CD4-positive, alpha-beta T cell (primary cell): ENCODE results near the gene CNKSR3. TPM values are rescaled to one million over a fixed set of nuclear protein-coding genes. Genes with fewer than 3 reads are reported as not detected.

Experiments
- ATAC-seq: fragments of 200-7000 bp; cut with Tn5 transposase; one replicate; pipeline ENCODE4 v1.10.0; 2022; ENCODE audit warnings: mild to moderate bottlenecking; ENCODE audit not compliant: poor library complexity
- CTCF ChIA-PET: fragments of 350-600 bp; sonication (Branson Sonifier 250); formaldehyde crosslinking; loops from one replicate; lab custom pipeline; 2021; ENCODE audit warnings: antibody characterized with exemption, inconsistent platforms; lab: Charles Lee
- POLR2A ChIA-PET: fragments of 350-600 bp; sonication (Branson Sonifier 250); formaldehyde crosslinking; loops from one replicate; lab custom pipeline; 2021; ENCODE audit warnings: antibody characterized with exemption, inconsistent platforms; lab: Charles Lee
- DNase-seq, 14 experiments: peaks; one replicate each; pipeline ENCODE4 v3.0.0-alpha.2; 2013 to 2020; ENCODE audit warnings: mixed read lengths in 2 of 14
- H3K27ac ChIP-seq, 2 donors: one replicate each; pipeline versions ENCODE4 v1.5.1 to v1.7.0; 2013; ENCODE audit warnings: low read length in 2 of 2, low read depth in 1 of 2, mild to moderate bottlenecking in 1 of 2
- H3K27me3 ChIP-seq, 2 experiments: 1 replicate in 1 of 2; 2 replicates in 1 of 2; pipeline versions ENCODE4 v1.6.1 to v1.7.0; 2013; ENCODE audit warnings: low read length in 2 of 2, control low read depth in 1 of 2, mild to moderate bottlenecking in 1 of 2, moderate library complexity in 1 of 2; ENCODE audit not compliant: insufficient read depth in 2 of 2, control insufficient read depth in 1 of 2
- H3K36me3 ChIP-seq: one replicate; pipeline ENCODE4 v1.6.1; 2013; ENCODE audit warnings: low read length, control low read depth; ENCODE audit not compliant: insufficient read depth
- H3K4me1 ChIP-seq: one replicate; pipeline ENCODE4 v1.6.1; 2013; ENCODE audit warnings: low read length, control low read depth; ENCODE audit not compliant: insufficient read depth
- H3K4me3 ChIP-seq: one replicate; pipeline ENCODE4 v1.5.1; 2013; ENCODE audit warnings: mild to moderate bottlenecking, low read length, moderate library complexity
- H3K9me3 ChIP-seq, 2 experiments: 1 replicate in 1 of 2; 2 replicates in 1 of 2; pipeline versions ENCODE4 v1.6.1 to v1.7.0; 2013; ENCODE audit warnings: low read length in 2 of 2, mild to moderate bottlenecking in 2 of 2, control low read depth in 1 of 2, moderate library complexity in 1 of 2; ENCODE audit not compliant: control insufficient read depth in 1 of 2, insufficient read depth in 1 of 2
- H3K27ac Mint-ChIP-seq: one replicate; pipeline ENCODE4 v1.8.0; 2020; ENCODE audit warnings: mixed read lengths
- H3K27me3 Mint-ChIP-seq: one replicate; pipeline ENCODE4 v1.8.0; 2021; ENCODE audit warnings: mixed read lengths
- H3K36me3 Mint-ChIP-seq: one replicate; pipeline ENCODE4 v1.8.0; 2021; ENCODE audit warnings: low read depth, mixed read lengths
- H3K4me1 Mint-ChIP-seq: one replicate; pipeline ENCODE4 v1.8.0; 2021; ENCODE audit warnings: low read depth, mixed read lengths
- H3K4me3 Mint-ChIP-seq: one replicate; pipeline ENCODE4 v1.8.0; 2020; ENCODE audit warnings: mild to moderate bottlenecking, mixed read lengths
- H3K9me3 Mint-ChIP-seq: one replicate; pipeline ENCODE4 v1.8.0; 2020; ENCODE audit warnings: mixed read lengths
- intact Hi-C, 2 experiments: fragments of 100-400 bp; cut with DNase I in 1 of 2; cut with micrococcal nuclease in 1 of 2; formaldehyde crosslinking; loops; one replicate each; pipeline versions ENCODE4 v1.15.1 to v1.9.0; 2023 to 2025; cut with DNase I, micrococcal nuclease
- total RNA-seq, 174 experiments: library from RNA in 2 of 174; stranded (reverse) in 2 of 174; gene quantifications; one replicate each; pipeline ENCODE4 v1.2.3 and lab custom pipeline; 2021 to 2026
- TF ChIP-seq, protein P1 (sequence below): fragments of 200-600 bp; IDR thresholded peaks from one replicate; pipeline ENCODE4 v1.8.0; 2022; ENCODE audit warnings: antibody characterized with exemption, mild to moderate bottlenecking

Gene CNKSR3
- total RNA-seq, 2 experiments from 2014 or later = 0.14 TPM; not detected in 1

DNA sequence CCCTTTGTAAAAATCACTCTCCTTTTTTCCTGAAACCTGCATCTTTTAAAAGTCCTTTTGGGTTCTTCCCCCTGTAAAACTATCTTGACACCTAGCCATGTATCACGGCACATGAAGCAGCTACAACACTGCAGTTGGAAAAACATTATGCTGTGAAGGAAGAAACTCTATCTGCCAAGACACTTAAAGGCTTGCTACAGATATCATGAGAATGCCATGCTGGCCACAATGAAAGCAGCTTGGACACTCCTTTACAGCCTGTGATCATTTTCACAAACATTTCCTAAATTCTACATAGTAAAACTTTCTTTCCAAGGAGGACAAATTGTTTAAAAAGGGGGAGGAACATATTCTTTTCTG lies 31.8 kb downstream of the CNKSR3 start:
- DNase-seq (no peak), ATAC-seq (no peak)
- ChIA-PET CTCF (no interaction called here), POLR2A (no interaction called here)
- Mint-ChIP-seq H3K4me3 (no peak overlapping the region), H3K36me3 (no peaks in the 10 kb centered on the region), H3K4me1 (no peaks in the 10 kb centered on the region), H3K27ac (no peak overlapping the region), H3K27me3 (no peaks in the 10 kb centered on the region), H3K9me3 (no peaks in the 10 kb centered on the region)
- Histone ChIP-seq H3K4me1 (no peaks in the 10 kb centered on the region), H3K9me3 (no peaks in the 10 kb centered on the region), H3K27me3 (no peaks in the 10 kb centered on the region), H3K36me3 (no peaks in the 10 kb centered on the region), H3K27ac (no peak overlapping the region), H3K4me3 (no peak overlapping the region)
- TF ChIP-seq, protein P1, sequence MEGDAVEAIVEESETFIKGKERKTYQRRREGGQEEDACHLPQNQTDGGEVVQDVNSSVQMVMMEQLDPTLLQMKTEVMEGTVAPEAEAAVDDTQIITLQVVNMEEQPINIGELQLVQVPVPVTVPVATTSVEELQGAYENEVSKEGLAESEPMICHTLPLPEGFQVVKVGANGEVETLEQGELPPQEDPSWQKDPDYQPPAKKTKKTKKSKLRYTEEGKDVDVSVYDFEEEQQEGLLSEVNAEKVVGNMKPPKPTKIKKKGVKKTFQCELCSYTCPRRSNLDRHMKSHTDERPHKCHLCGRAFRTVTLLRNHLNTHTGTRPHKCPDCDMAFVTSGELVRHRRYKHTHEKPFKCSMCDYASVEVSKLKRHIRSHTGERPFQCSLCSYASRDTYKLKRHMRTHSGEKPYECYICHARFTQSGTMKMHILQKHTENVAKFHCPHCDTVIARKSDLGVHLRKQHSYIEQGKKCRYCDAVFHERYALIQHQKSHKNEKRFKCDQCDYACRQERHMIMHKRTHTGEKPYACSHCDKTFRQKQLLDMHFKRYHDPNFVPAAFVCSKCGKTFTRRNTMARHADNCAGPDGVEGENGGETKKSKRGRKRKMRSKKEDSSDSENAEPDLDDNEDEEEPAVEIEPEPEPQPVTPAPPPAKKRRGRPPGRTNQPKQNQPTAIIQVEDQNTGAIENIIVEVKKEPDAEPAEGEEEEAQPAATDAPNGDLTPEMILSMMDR = no peak
- intact Hi-C loops = no loop called here

DNA sequence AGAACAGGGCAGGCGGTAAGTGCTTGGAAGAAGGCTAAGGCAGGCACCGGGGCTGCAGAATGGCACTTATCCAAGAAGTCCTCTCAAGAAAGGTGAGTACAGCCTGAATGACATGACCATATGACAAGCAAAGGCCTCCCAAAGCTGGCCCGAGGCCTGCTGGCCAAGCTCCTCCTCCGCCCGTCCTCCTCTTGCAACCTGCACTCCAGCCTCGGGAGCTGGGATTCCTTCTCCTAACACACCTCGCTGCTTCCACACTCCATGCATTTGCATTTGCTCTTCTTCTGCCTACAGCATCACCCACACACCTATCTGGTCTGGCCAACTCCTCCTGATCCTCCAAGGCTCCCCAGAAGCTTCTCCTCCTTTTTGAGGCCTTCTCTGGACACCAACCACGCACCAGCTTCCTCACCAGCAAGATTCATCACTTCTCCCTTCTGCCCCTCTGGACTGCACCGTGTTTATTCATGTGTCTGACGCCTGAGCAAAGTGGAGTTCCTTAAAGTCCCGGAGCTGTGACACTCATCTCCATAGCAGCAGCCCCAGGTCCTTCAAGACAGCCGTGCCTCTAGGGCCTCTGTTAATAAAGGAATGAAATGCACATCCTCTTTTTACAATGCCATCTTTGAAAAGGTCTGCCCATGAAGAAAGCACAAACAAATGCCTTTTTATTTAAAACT lies 32.3 kb downstream of the CNKSR3 start:
- no peak overlapping the region for H3K4me3 ChIP-seq
- CTCF ChIA-PET = no interaction called here
- H3K9me3 Mint-ChIP-seq = no peaks in the 10 kb centered on the region

GRCh38 chr6:154476494-154476893 lies 34.0 kb downstream of the CNKSR3 start:
- intact Hi-C loops = no loop called here

More for the DNA sequence above, 32.3 kb downstream of the CNKSR3 start:
- Mint-ChIP-seq H3K4me1 (no peaks in the 10 kb centered on the region), H3K27ac (no peak overlapping the region), H3K36me3 (no peaks in the 10 kb centered on the region), H3K27me3 (no peaks in the 10 kb centered on the region), H3K4me3 (no peak overlapping the region)
- POLR2A ChIA-PET = no interaction called here
- Histone ChIP-seq H3K9me3 (no peaks in the 10 kb centered on the region), H3K27ac (no peak overlapping the region), H3K27me3 (no peaks in the 10 kb centered on the region), H3K4me1 (no peaks in the 10 kb centered on the region), H3K36me3 (no peaks in the 10 kb centered on the region)
- ATAC-seq (no peak), DNase-seq (no peak)
- TF ChIP-seq, protein P1 = no peak
- intact Hi-C loops = no loop called here

More at GRCh38 chr6:154476494-154476893, 34.0 kb downstream of the CNKSR3 start:
- Histone ChIP-seq H3K27me3 (no peaks in the 10 kb centered on the region), H3K36me3 (no peaks in the 10 kb centered on the region), H3K4me1 (no peaks in the 10 kb centered on the region), H3K9me3 (no peaks in the 10 kb centered on the region), H3K4me3 (no peak overlapping the region), H3K27ac (no peak overlapping the region)
- Mint-ChIP-seq H3K27ac (no peak overlapping the region), H3K4me3 (no peak overlapping the region), H3K36me3 (no peaks in the 10 kb centered on the region), H3K4me1 (no peaks in the 10 kb centered on the region), H3K9me3 (no peaks in the 10 kb centered on the region), H3K27me3 (no peaks in the 10 kb centered on the region)
- ChIA-PET POLR2A (no interaction called here), CTCF (no interaction called here)
- ATAC-seq (no peak), DNase-seq (no peak)
- TF ChIP-seq, protein P1 = no peak
